HG03469 (cell line): ENCODE data around the gene SFRP2.

ENCODE experiments used
- ATAC-seq: cut with Tn5 transposase; IDR thresholded peaks from one replicate; pipeline ENCODE4 v1.9.1; 2021; ENCODE audit warnings: mild to moderate bottlenecking, moderate library complexity, moderate number of reproducible peaks; ENCODE audit not compliant: unreplicated experiment

Gene SFRP2

GRCh38 chr4:153788413-153789276 is at the start of gene SFRP2:
Gene SFRP2, minus strand, starts transcription at chr4:153789083. Its CDS starts 248 bp downstream, at chr4:153788835.
- no peak for ATAC-seq

GRCh38 chr4:153838564-153838963 is 49.7 kb upstream of the SFRP2 start:
- no peak for ATAC-seq

DNA sequence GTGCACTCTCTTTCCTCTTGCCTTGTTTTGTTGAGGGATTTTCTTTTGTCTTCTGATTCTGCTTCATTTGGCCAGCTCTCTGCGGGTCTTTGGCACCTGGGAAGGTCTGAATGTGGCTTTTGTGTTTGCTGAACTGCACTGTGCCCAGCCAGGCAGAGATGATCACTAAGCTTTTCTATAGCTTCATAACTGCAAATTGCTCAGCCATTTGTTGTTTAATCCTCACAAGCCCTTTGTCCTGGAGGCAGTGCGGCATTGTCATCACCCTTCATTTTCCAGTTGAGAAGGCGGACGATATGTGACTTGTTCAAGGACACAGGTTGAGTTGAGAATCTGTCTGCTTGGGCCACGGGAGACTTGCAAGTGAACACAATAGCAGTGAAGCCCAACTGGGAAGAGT is 46.0 kb upstream of the SFRP2 start:
- ATAC-seq, result no peak

GRCh38 chr4:153832720-153833287 is 43.9 kb upstream of the SFRP2 start:
- ATAC-seq, result no peak

GRCh38 chr4:153832054-153832453 is 43.2 kb upstream of the SFRP2 start:
- ATAC-seq, result no peak

DNA sequence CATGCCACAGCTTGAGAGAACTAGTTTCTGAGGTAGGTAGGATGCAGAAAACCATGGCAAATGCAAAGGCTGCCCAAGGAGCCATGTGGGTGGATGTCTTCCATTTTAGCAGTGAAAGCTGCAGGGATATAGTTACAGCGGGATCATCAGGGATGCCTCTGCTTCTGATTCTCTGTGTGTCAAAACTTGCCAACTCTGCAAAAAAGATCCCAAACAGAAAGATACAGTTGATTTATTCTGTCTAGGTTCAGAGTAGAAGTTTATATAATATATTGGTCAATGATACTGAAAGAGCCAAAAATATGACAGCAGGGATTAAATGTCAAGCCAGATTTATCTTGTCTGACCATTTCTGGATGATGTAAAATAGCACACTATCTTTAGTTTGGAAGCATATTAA is 42.4 kb upstream of the SFRP2 start:
- no peak for ATAC-seq

DNA sequence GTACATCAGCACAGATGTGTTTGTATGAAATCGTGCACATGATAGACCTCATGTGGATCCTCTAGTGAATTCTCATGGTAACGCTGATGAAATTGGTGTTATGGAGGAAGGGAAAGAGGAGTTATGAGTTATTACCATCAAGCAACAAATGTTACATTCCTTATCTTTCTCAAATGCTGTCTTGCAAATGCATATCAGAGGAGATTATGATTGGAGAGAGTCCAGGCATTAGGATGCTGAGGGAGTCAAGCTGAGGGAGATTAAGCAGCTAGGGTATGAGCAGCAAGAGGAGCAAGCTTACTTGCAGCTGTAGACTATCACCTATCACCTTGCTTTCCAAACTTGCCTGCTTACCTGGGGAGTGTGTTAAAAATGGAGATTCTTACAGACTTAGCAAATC is 36.8 kb upstream of the SFRP2 start:
- ATAC-seq, result no peak

- ATAC-seq, result no peak
These were observed 36.2 kb upstream of the SFRP2 start for GRCh38 chr4:153825126-153825525.

DNA sequence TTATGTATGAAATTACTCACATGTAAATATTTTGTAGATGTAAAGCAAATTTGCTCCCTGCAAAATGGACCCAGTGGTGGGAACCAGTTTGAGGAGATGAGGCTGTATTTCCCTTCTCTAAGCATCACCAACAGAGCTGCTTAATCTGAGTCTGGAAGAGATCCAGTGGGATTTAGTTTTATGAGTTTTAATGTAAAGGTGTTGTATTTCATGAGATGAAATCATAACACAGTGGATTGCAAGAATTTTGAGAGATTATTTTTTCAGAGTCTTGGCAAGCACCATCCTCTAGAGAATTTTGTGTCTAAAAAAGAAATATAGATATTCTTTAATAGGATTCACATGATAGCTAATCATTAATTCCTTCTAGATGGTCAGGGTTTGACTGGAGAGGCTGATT is 35.6 kb upstream of the SFRP2 start:
- no peak for ATAC-seq

DNA sequence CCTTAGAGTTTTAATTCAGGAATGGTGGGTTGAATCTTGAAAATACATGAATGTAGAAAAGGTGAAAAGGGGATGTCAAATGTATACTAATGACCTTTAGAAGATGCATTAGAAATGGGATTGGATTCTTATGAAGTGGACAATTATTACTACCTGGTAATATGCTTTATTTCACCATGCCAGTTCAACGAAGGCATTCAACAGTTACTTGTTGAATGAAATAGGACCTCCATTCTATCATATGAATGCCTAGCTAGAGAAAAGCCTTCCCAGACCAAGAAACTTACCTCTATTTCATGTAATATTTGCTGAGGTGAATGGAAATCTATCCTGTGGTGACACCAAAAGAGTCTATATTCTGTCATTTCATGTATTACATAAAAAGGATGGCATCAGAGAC is 34.6 kb upstream of the SFRP2 start:
- ATAC-seq, result no peak

- ATAC-seq, result no peak
These were observed 33.4 kb upstream of the SFRP2 start for GRCh38 chr4:153822316-153822715.

GRCh38 chr4:153817466-153817865 is 28.6 kb upstream of the SFRP2 start:
- no peak for ATAC-seq

GRCh38 chr4:153816542-153816941 is 27.7 kb upstream of the SFRP2 start:
- ATAC-seq, result no peak

DNA sequence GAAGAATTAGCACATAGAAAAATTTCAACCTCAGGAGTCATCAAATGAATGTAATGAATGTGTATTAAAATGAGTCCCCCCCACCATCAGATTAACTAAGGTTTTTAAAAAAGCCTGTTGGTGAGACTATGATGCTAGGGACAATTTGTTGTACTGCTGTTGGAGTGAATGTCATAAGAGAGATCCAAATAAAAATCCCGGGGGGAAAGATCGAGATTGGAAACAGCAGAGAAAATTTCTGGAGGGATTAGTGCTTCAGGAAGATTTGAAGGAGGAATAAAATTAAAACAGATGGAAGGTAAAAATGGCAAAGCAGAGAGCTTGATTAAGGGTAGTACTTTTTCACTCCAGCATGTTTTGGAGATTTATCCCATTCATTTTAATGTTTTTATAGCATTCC is 25.9 kb upstream of the SFRP2 start:
- no peak for ATAC-seq

GRCh38 chr4:153809916-153810810 is 21.3 kb upstream of the SFRP2 start:
- ATAC-seq, result no peak

DNA sequence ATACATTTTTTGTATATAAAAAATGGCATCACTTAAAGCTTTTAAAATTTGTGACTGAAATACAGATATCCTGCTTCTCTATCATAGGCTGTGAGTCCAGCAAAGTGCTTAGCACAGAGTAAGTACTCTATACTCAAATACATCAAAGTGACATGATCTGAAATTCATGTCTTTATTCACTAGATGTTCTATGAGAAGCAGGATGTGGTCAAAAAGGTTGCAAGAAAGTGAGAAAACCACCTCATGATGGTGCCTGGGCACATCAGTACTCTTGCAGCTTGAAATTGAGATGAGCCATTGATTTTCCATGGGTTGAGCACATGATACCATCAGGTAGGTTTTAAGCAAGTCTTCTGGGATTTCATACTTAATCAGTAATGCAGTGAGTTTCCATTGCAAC is 20.4 kb upstream of the SFRP2 start:
- ATAC-seq, result peak; percentile 75

GRCh38 chr4:153808175-153808574 is 19.3 kb upstream of the SFRP2 start:
- ATAC-seq, result no peak

- ATAC-seq, result no peak
These were observed 17.2 kb upstream of the SFRP2 start for GRCh38 chr4:153806073-153806472.

DNA sequence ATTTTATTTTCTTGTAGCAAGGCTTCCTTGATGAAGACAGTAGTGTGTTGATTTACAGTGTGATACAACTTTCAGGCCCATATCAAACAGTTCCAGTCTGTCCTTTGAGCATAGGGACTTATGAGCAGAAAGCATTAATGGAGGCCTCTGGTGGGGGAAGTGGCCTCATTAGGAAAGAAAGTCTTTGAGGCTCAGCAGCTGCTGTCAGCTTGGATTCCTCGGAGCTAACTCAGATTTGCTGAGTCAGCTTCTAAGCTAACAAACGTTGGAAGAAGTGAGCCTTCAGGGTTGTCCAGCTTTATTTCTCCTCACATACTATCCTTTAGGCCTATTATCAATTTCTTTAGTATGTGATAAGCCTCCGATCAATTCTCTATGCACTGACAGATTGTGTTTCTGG is 15.8 kb upstream of the SFRP2 start:
- ATAC-seq, result no peak

DNA sequence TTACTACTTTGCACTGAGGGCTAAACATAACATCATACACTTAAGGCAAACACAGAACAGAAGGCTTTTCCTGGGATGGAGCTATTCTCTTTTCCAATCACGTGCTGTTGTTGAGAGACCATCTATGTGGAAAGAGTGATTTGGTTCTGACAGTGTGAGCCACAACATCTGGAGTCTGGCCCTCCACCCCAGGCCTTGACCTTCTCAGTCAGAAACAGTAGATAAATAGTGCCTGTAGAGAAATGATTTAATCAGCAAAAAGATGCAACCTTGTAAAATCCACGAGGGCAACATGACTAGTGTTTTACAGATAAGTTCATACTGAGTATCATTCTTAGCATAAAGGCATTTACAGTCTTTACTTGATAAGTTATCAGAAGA is 10.8 kb upstream of the SFRP2 start:
- no peak for ATAC-seq

DNA sequence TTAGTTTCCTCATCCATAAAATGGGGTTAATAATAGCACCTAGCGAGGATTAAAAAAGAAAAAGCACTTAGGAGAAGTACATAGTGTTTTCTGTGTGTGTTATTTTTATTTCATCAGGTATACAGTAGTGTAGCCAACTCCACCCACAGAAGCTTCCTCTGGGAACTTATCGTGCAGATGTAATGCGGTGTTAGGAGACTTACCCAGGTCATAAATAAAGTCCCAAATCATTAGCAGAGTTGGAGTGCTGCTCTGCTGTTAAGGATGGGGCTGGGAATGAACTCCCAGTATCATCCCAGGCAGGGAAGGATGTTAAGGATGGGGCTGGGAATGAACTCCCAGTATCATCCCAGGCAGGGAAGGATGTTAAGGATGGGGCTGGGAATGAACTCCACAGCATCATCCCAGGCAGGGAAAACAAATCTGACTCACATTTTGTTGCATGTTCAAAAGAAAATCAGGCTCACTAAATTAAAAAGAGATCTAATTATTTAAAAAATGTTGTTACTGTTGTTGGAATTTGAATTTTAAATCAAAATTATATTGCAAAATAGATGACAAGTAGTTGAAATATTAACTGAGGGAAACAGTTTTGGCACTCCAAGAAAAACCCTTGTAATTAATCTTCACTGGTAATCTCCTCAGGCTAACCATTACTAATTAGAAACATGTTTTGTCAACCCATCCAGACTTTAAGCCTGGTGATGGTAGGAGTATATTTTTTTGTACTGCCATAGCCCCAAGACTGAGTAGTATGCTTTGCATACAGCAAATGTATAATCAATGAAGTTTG is 10.2 kb upstream of the SFRP2 start:
- no peak for ATAC-seq
